K562 (cell line): ENCODE measurements around the gene GABRB2. TPM values are rescaled to one million over a fixed set of nuclear protein-coding genes. Genes with fewer than 3 reads are reported as not detected.

Source experiments
- ATAC-seq: fragments of 200-7000 bp; cut with Tn5 transposase; 3 replicates; pipeline ENCODE4 v1.9.1; 2020; ENCODE audit warnings: moderate library complexity
- BruUV-seq: library from RNA; stranded (reverse); fragments of 400-500 nt; replicated peaks from 2 replicates; lab custom pipeline; 2021; lab: Mats Ljungman, UMichigan
- CTCF ChIA-PET: fragments of 300-600 bp; formaldehyde crosslinking; extraction: SDS; loops from one replicate; lab custom pipeline; 2021; ENCODE audit warnings: low intra/inter-chr PET ratio; lab: Yijun Ruan, JAX
- POLR2A ChIA-PET: fragments of 300-600, 350-650 bp; sonication (Branson Sonifier 250); formaldehyde crosslinking; extraction: SDS; loops from one replicate; lab custom pipeline; 2021; ENCODE audit warnings: antibody characterized with exemption, inconsistent platforms; lab: Yijun Ruan, JAX
- DNase-seq, 4 experiments: peaks; one replicate each; pipeline versions ENCODE4 v3.0.0 to v3.0.0-alpha.2; 2011 to 2018; ENCODE audit warnings: low spot score in 3 of 4, mixed read lengths in 3 of 4; ENCODE audit errors: extremely low read depth in 1 of 4
- FAIRE-seq: peaks from 2 replicates; lab custom pipeline; 2011; peaks lifted over from hg19 to GRCh38; lab: Jason Lieb, UNC
- H2AFZ ChIP-seq: 2 replicates; pipeline ENCODE4 v1.6.0; 2011; ENCODE audit warnings: low read depth, low read length, control low read depth, inconsistent platforms
- H3K27ac ChIP-seq: fragments of 200-600 bp; 3 replicates; pipeline ENCODE4 v1.8.0; 2011; ENCODE audit warnings: low read depth, mild to moderate bottlenecking, control low read depth, inconsistent platforms, low read length, moderate library complexity, mixed read lengths; ENCODE audit errors: extremely low read depth
- H3K27me3 ChIP-seq, 2 experiments: fragments of 300-600 bp in 1 of 2; 2 replicates in 1 of 2; 3 replicates in 1 of 2; pipeline versions ENCODE4 v1.6.0 to v1.8.0; 2011; ENCODE audit warnings: inconsistent platforms in 2 of 2, low read length in 2 of 2, mild to moderate bottlenecking in 1 of 2, mixed read lengths in 1 of 2, moderate library complexity in 1 of 2; ENCODE audit not compliant: control insufficient read depth in 2 of 2, insufficient read depth in 2 of 2
- H3K36me3 ChIP-seq: fragments of 300-600 bp; 3 replicates; pipeline ENCODE4 v1.8.0; 2011; ENCODE audit warnings: mild to moderate bottlenecking, low read length, inconsistent platforms; ENCODE audit not compliant: control insufficient read depth, insufficient read depth
- H3K4me1 ChIP-seq, 2 experiments: fragments of 200-600 bp in 1 of 2; replicated peaks in 1 of 2; 2 replicates in 1 of 2; 3 replicates in 1 of 2; pipeline versions ENCODE4 v1.5.1 to v1.8.0; 2011; ENCODE audit warnings: inconsistent platforms in 2 of 2, low read length in 2 of 2, mild to moderate bottlenecking in 1 of 2, mixed read lengths in 1 of 2, moderate library complexity in 1 of 2; ENCODE audit not compliant: control insufficient read depth in 2 of 2, insufficient read depth in 2 of 2
- H3K4me2 ChIP-seq: 2 replicates; pipeline ENCODE4 v1.6.1; 2011; ENCODE audit warnings: low read length, control low read depth, inconsistent platforms, mixed read lengths; ENCODE audit not compliant: insufficient read depth
- H3K4me3 ChIP-seq: fragments of 200-600 bp; sonication (generic), shearing (Covaris generic); 2 replicates; pipeline ENCODE4 v1.5.1; 2016; ENCODE audit warnings: control low read depth, inconsistent platforms
- H3K79me2 ChIP-seq: fragments of 200-600 bp; 3 replicates; pipeline ENCODE4 v1.8.0; 2011; ENCODE audit warnings: low read length, inconsistent platforms; ENCODE audit not compliant: control insufficient read depth, insufficient read depth
- H3K9ac ChIP-seq, 2 experiments: 2 replicates each; pipeline versions ENCODE4 v1.6.0 to v1.6.1; 2011; ENCODE audit warnings: low read depth in 2 of 2, low read length in 2 of 2, control low read depth in 1 of 2, inconsistent platforms in 1 of 2, mild to moderate bottlenecking in 1 of 2, mixed read lengths in 1 of 2; ENCODE audit not compliant: insufficient read depth in 1 of 2
- H3K9me1 ChIP-seq: one replicate; pipeline ENCODE4 v1.6.0; 2011; ENCODE audit warnings: inconsistent platforms, mild to moderate bottlenecking, low read length, moderate library complexity; ENCODE audit not compliant: control insufficient read depth, insufficient read depth
- H3K9me3 ChIP-seq: replicated peaks from 2 replicates; pipeline ENCODE4 v1.5.1; 2011; ENCODE audit warnings: low read depth, low read length, inconsistent platforms; ENCODE audit not compliant: control insufficient read depth, insufficient read depth
- H4K20me1 ChIP-seq: replicated peaks from 2 replicates; pipeline ENCODE4 v1.6.1; 2011; ENCODE audit warnings: low read length, inconsistent platforms, mixed read lengths; ENCODE audit not compliant: control insufficient read depth, insufficient read depth
- ATF2 ChIP-seq: sonication (generic); formaldehyde crosslinking; IDR thresholded peaks from 2 replicates; pipeline ENCODE4 v1.8.1; 2022; ENCODE audit warnings: missing genetic modification reagents
- CREB3 ChIP-seq: fragments of 450-650 bp; conservative IDR thresholded peaks from 2 replicates; pipeline ENCODE4 v1.6.1; 2016; ENCODE audit warnings: missing genetic modification characterization, low read depth, mild to moderate bottlenecking, missing compliant biosample characterization, moderate library complexity
- ELK1 ChIP-seq: sonication (generic); formaldehyde crosslinking; IDR thresholded peaks from 2 replicates; pipeline ENCODE4 v1.8.1; 2022; ENCODE audit warnings: missing genetic modification reagents
- GABPB2 ChIP-seq: fragments of 250-450 bp; sonication (Bioruptor Pico); conservative IDR thresholded peaks from 2 replicates; pipeline ENCODE4 v1.5.1; 2021; ENCODE audit warnings: mild to moderate bottlenecking
- KLF6 ChIP-seq: fragments of 250-450 bp; sonication (Bioruptor Pico); IDR thresholded peaks from 2 replicates; pipeline ENCODE4 v1.4.0; 2020; ENCODE audit warnings: mild to moderate bottlenecking, moderate library complexity, borderline replicate concordance
- POLR3A ChIP-seq: IDR thresholded peaks from 2 replicates; pipeline ENCODE4 v1.6.1; 2011; ENCODE audit warnings: borderline replicate concordance, mild to moderate bottlenecking, moderate library complexity; ENCODE audit not compliant: insufficient read length, insufficient read depth; ENCODE audit errors: extremely low read depth
- SAP30 ChIP-seq: fragments of 200-600 bp; sonication (generic); IDR thresholded peaks from 2 replicates; pipeline ENCODE4 v1.6.1; 2012; ENCODE audit warnings: borderline replicate concordance, low read depth, mild to moderate bottlenecking, moderate library complexity, low read length, control low read depth, inconsistent platforms; ENCODE audit not compliant: insufficient read depth, poor library complexity, severe bottlenecking
- SRSF7 ChIP-seq: fragments of 200-400 bp; formaldehyde crosslinking; optimal IDR thresholded peaks from 2 replicates; pipeline ENCODE3; 2017; ENCODE audit warnings: mild to moderate bottlenecking, low read depth, low read length
- U2AF2 ChIP-seq: fragments of 200-400 bp; formaldehyde crosslinking; optimal IDR thresholded peaks from 2 replicates; pipeline ENCODE3; 2017; ENCODE audit warnings: low read depth, mild to moderate bottlenecking, low read length
- ZEB2 ChIP-seq: fragments of 450-650 bp; IDR thresholded peaks from 2 replicates; pipeline ENCODE4 v1.6.1; 2016
- ZNF586 ChIP-seq: fragments of 450-650 bp; formaldehyde crosslinking; conservative IDR thresholded peaks from 2 replicates; pipeline ENCODE4 v1.4.0; 2020; ENCODE audit warnings: mild to moderate bottlenecking, moderate library complexity
- WGBS: fragments of 100-300 bp; shearing (Covaris generic); methylation state at CpG from one replicate; pipeline ENCODE4 v1.1.6; 2016; ENCODE audit warnings: low coverage, mixed read lengths; ENCODE audit not compliant: insufficient coverage; ENCODE audit errors: missing lambda C conversion rate; 5-methylcytosine and 5-hydroxymethylcytosine counted together
- in situ Hi-C: fragments of 300-500 bp; cut with MboI; formaldehyde crosslinking; loops from 4 replicates; pipeline ENCODE4 v1.15.0; 2018; ENCODE audit warnings: inconsistent platforms, mixed read lengths
- intact Hi-C: fragments of 100-400 bp; cut with micrococcal nuclease; formaldehyde crosslinking; loops from 2 replicates; pipeline ENCODE4 v1.14.2; 2022
- polyA plus RNA-seq, 8 experiments: library from polyadenylated mRNA; depleted of rRNA in 4 of 8; stranded (reverse) in 5 of 8; unstranded in 3 of 8; fragments of >200 nt; fragmentation: Nextera tagmentation in 2 of 8; fragmentation: Illumina TruSeq in 1 of 8; extraction: Ambion mirVana in 2 of 8; extraction: Trizol in 1 of 8; gene quantifications; 2 replicates each; pipeline versions ENCODE4 v1.2.1 to v1.2.3, GENCODE V29; 2011 to 2014; ENCODE audit warnings: inconsistent platforms in 1 of 8, missing spikeins in 1 of 8
- total RNA-seq, 7 experiments: library from RNA; depleted of rRNA in 6 of 7; stranded (reverse); fragments of >200 nt in 6 of 7; fragmentation: Illumina TruSeq in 2 of 7; extraction: Trizol in 2 of 7; gene quantifications; 2 replicates each; pipeline versions ENCODE4 v1.2.1 to v1.2.3, GENCODE V29; 2011 to 2021; ENCODE audit warnings: low replicate concordance in 1 of 7

The GABRB2 gene
- total and polyA plus RNA-seq, 9 of the 15 experiments (the other 6 are each of a cell fraction or from before 2014, with no cell fraction given), result not detected

GRCh38 chr5:161301586-161301985 is 244.9 kb downstream of the GABRB2 start (continued):
- no peak for TF ChIP-seq KLF6 (CRISPR knock-in tag)
- no peak for TF ChIP-seq U2AF2
- no peak for TF ChIP-seq GABPB2 (CRISPR knock-in tag)
- no peak for TF ChIP-seq SRSF7
- TF ChIP-seq ZNF586 (CRISPR knock-in tag), result no peak
- TF ChIP-seq SAP30, result no peak
- no peak for TF ChIP-seq CREB3 (tag)
- no peak for TF ChIP-seq ZEB2
- TF ChIP-seq POLR3A, result no peak

- Histone ChIP-seq H3K27ac (no peak overlapping the region), H3K4me2 (no peak overlapping the region), H3K9ac (no peak overlapping the region), H3K9me3 (no peaks in the 10 kb centered on the region), H3K4me3 (no peak overlapping the region), H2AFZ (no peak overlapping the region), H3K9me1 (no peaks in the 10 kb centered on the region), H3K27me3 (no peaks in the 10 kb centered on the region), H4K20me1 (no peaks in the 10 kb centered on the region), H3K79me2 (no peaks in the 10 kb centered on the region), H3K36me3 (no peaks in the 10 kb centered on the region), H3K4me1 (no peaks in the 10 kb centered on the region)
- ChIA-PET POLR2A (no interaction called here), CTCF (no interaction called here)
- in situ Hi-C loops, result no loop called here
- intact Hi-C loops, result no loop called here
- no peak for ATAC-seq
- no TSS peak for BruUV-seq
- 0% methylated on average over 3 of the region's 3 CpGs for WGBS
- FAIRE-seq, result no peak
- TF ChIP-seq ATF2 (CRISPR knock-in tag), result no peak
- TF ChIP-seq ELK1, result no peak
- no peak for DNase-seq
Measured at GRCh38 chr5:161299053-161299452, 247.5 kb downstream of the GABRB2 start.
